NCI-H526 treated with DMSO at 0.1 percent for 48 hours (cell line): Measurements from ENCODE around the gene GSTA4.
A peak's percentile ranks its signal among the peaks of the same experiment; 100 is the strongest.

Source experiments
- DNase-seq: peaks from one replicate; lab custom pipeline; 2025; lab: John Stamatoyannopoulos, UW

The GSTA4 gene

GRCh38 chr6:52995089-52995912 is at the start of gene GSTA4:
Gene GSTA4 (minus strand): TSS chr6:52995284. CDS start chr6:52994243, 1,041 bp downstream.
- DNase-seq = peak; percentile 92

GRCh38 chr6:53044572-53044971 is 49.5 kb upstream of the GSTA4 start:
- DNase-seq = no peak

GRCh38 chr6:53044071-53044470 is 49.0 kb upstream of the GSTA4 start:
- DNase-seq = no peak

- no peak for DNase-seq
Observed at GRCh38 chr6:53043581-53043980, 48.5 kb upstream of the GSTA4 start.

GRCh38 chr6:53042112-53042511 is 47.0 kb upstream of the GSTA4 start:
- no peak for DNase-seq

GRCh38 chr6:53041356-53041755 is 46.3 kb upstream of the GSTA4 start:
- no peak for DNase-seq

- DNase-seq = no peak
Observed at GRCh38 chr6:53038596-53038995, 43.5 kb upstream of the GSTA4 start.

- DNase-seq = no peak
Observed at GRCh38 chr6:53038141-53038540, 43.1 kb upstream of the GSTA4 start.

GRCh38 chr6:53035549-53036213 is 40.6 kb upstream of the GSTA4 start:
- DNase-seq = no peak

- DNase-seq = no peak
Observed at GRCh38 chr6:53033764-53034163, 38.7 kb upstream of the GSTA4 start.

GRCh38 chr6:53032849-53033248 is 37.8 kb upstream of the GSTA4 start:
- no peak for DNase-seq

GRCh38 chr6:53031281-53031680 is 36.2 kb upstream of the GSTA4 start:
- no peak for DNase-seq

- no peak for DNase-seq
Observed at GRCh38 chr6:53029761-53030160, 34.7 kb upstream of the GSTA4 start.

GRCh38 chr6:53029257-53029656 is 34.2 kb upstream of the GSTA4 start:
- no peak for DNase-seq

- no peak for DNase-seq
Observed at GRCh38 chr6:53028467-53028866, 33.4 kb upstream of the GSTA4 start.

- DNase-seq = no peak
Observed at GRCh38 chr6:53027131-53027718, 32.1 kb upstream of the GSTA4 start.

- no peak for DNase-seq
Observed at GRCh38 chr6:53026526-53026925, 31.4 kb upstream of the GSTA4 start.

GRCh38 chr6:53023323-53023722 is 28.2 kb upstream of the GSTA4 start:
- DNase-seq = no peak

GRCh38 chr6:53020005-53020744 is 25.1 kb upstream of the GSTA4 start:
- no peak for DNase-seq

- no peak for DNase-seq
Observed at GRCh38 chr6:53018446-53018845, 23.4 kb upstream of the GSTA4 start.

- DNase-seq = no peak
Observed at GRCh38 chr6:53015486-53015885, 20.4 kb upstream of the GSTA4 start.

- DNase-seq = no peak
Observed at GRCh38 chr6:53014744-53015143, 19.7 kb upstream of the GSTA4 start.
